Fibroblast of lung (primary cell): Measurements from ENCODE around the gene CD247. TPM values are rescaled to one million over a fixed set of nuclear protein-coding genes. Genes with fewer than 3 reads are reported as not detected.

Source experiments
- DNase-seq, 2 donors: peaks; one replicate each; pipeline versions ENCODE4 v3.0.0 to v3.0.0-alpha.2; 2010; ENCODE audit warnings: low read depth in 2 of 2
- H2AFZ ChIP-seq: 2 replicates; pipeline ENCODE4 v1.5.1; 2012; ENCODE audit warnings: low read length, control low read depth, inconsistent platforms
- H3K27ac ChIP-seq: 2 replicates; pipeline ENCODE4 v1.5.1; 2011; ENCODE audit warnings: low read length, control low read depth; ENCODE audit not compliant: insufficient read depth
- H3K27me3 ChIP-seq: 2 replicates; pipeline ENCODE4 v1.5.1; 2011; ENCODE audit warnings: mild to moderate bottlenecking, low read length; ENCODE audit not compliant: control insufficient read depth, insufficient read depth
- H3K36me3 ChIP-seq: 2 replicates; pipeline ENCODE4 v1.5.1; 2011; ENCODE audit warnings: low read length; ENCODE audit not compliant: control insufficient read depth, insufficient read depth
- H3K4me1 ChIP-seq: 2 replicates; pipeline ENCODE4 v1.5.1; 2011; ENCODE audit warnings: low read length; ENCODE audit not compliant: control insufficient read depth, insufficient read depth; ENCODE audit errors: extremely low read depth
- H3K4me2 ChIP-seq: 2 replicates; pipeline ENCODE4 v1.5.1; 2011; ENCODE audit warnings: low read length, control low read depth; ENCODE audit not compliant: insufficient read depth; ENCODE audit errors: extremely low read depth
- H3K4me3 ChIP-seq, 4 experiments: fragments of 200-600 bp in 1 of 4; sonication (generic) in 1 of 4; replicated peaks in 1 of 4; 2 replicates each; pipeline ENCODE4 v1.5.1; 2011 to 2016; ENCODE audit warnings: low read length in 4 of 4, low read depth in 3 of 4, mild to moderate bottlenecking in 3 of 4, control low read depth in 2 of 4, inconsistent platforms in 1 of 4, mixed read lengths in 1 of 4; ENCODE audit not compliant: insufficient read depth in 1 of 4; ENCODE audit errors: control extremely low read depth in 1 of 4
- H3K79me2 ChIP-seq: 2 replicates; pipeline ENCODE4 v1.5.1; 2012; ENCODE audit warnings: mild to moderate bottlenecking, low read length, inconsistent platforms; ENCODE audit not compliant: control insufficient read depth, insufficient read depth
- H3K9ac ChIP-seq: 2 replicates; pipeline ENCODE4 v1.5.1; 2011; ENCODE audit warnings: mild to moderate bottlenecking, low read length, control low read depth; ENCODE audit not compliant: insufficient read depth
- H3K9me3 ChIP-seq: 2 replicates; pipeline ENCODE4 v1.5.1; 2012; ENCODE audit warnings: low read depth, low read length; ENCODE audit not compliant: control insufficient read depth, insufficient read depth
- H4K20me1 ChIP-seq: 2 replicates; pipeline ENCODE4 v1.5.1; 2011; ENCODE audit warnings: low read length; ENCODE audit not compliant: control insufficient read depth, insufficient read depth; ENCODE audit errors: extremely low read depth
- EZH2 ChIP-seq: IDR thresholded peaks from 2 replicates; pipeline ENCODE4 v1.5.1; 2012; ENCODE audit warnings: low read length, control low read depth, mild to moderate bottlenecking; ENCODE audit errors: missing control alignments
- polyA minus RNA-seq: library from RNA; depleted of rRNA, polyadenylated mRNA; stranded (reverse); fragments of >200 nt; gene quantifications from 2 replicates; pipeline ENCODE4 v1.2.3, GENCODE V29; 2011; ENCODE audit warnings: low replicate concordance
- polyA plus RNA-seq, 2 donors: library from polyadenylated mRNA; depleted of rRNA in 1 of 2; stranded (reverse) in 1 of 2; unstranded in 1 of 2; fragments of >200 nt; gene quantifications; 2 replicates each; pipeline ENCODE4 v1.2.1, GENCODE V29; 2011 to 2012; ENCODE audit warnings: missing spikeins in 1 of 2
- total RNA-seq: library from RNA; depleted of rRNA; stranded (reverse); fragments of >200 nt; gene quantifications from 2 replicates; pipeline ENCODE4 v1.2.1, GENCODE V29; 2014
- TF ChIP-seq, protein P1 (sequence below), 2 donors: IDR thresholded peaks in 1 of 2; conservative IDR thresholded peaks in 1 of 2; 1 replicate in 1 of 2; 2 replicates in 1 of 2; pipeline ENCODE4 v1.5.1; 2011 to 2012; ENCODE audit warnings: low read length in 2 of 2, control low read depth in 1 of 2, inconsistent platforms in 1 of 2, low read depth in 1 of 2, mild to moderate bottlenecking in 1 of 2

CD247 gene
- total RNA-seq (not detected in 2 replicates), polyA plus RNA-seq (not detected in 2 replicates), polyA minus RNA-seq (not detected in 2 replicates)
- polyA plus RNA-seq (2012), result not detected in 2 replicates

DNA sequence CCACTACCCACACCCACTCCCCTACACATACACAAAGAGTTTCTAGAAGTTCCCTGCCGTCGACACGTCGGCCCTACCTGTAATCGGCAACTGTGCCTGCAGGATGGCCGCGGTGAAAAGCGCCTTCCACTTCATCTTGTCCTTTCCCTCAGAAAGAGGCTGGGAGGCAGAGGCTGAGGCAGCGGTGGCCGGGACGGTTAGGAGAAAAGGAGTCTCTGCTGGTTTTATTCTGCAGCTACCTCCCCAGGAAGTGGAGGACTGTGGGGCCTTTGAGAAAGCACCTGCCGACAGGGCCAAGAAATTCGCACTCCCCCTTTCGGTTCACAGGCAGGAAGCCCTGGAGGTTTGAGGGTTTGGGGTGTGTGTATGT, at the start of gene CD247:
Gene CD247, minus strand, starts transcription at position 199 of the 370 bp plus-strand sequence. Its CDS starts 64 bp downstream, at position 135.
- Histone ChIP-seq H3K27ac (no peak within 1 kb of the TSS), H3K4me1 (no peaks in the 10 kb centered on the region), H2AFZ (no peak within 1 kb of the TSS), H3K9ac (no peak within 1 kb of the TSS), H3K79me2 (no peaks in the 10 kb centered on the region), H3K9me3 (no peaks in the 10 kb centered on the region), H3K36me3 (no peaks in the 10 kb centered on the region), H3K4me2 (no peak within 1 kb of the TSS), H3K27me3 (no peaks in the 10 kb centered on the region), H3K4me3 (no peak within 1 kb of the TSS), H4K20me1 (no peaks in the 10 kb centered on the region)
- TF ChIP-seq, protein P1, sequence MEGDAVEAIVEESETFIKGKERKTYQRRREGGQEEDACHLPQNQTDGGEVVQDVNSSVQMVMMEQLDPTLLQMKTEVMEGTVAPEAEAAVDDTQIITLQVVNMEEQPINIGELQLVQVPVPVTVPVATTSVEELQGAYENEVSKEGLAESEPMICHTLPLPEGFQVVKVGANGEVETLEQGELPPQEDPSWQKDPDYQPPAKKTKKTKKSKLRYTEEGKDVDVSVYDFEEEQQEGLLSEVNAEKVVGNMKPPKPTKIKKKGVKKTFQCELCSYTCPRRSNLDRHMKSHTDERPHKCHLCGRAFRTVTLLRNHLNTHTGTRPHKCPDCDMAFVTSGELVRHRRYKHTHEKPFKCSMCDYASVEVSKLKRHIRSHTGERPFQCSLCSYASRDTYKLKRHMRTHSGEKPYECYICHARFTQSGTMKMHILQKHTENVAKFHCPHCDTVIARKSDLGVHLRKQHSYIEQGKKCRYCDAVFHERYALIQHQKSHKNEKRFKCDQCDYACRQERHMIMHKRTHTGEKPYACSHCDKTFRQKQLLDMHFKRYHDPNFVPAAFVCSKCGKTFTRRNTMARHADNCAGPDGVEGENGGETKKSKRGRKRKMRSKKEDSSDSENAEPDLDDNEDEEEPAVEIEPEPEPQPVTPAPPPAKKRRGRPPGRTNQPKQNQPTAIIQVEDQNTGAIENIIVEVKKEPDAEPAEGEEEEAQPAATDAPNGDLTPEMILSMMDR (conservative IDR thresholded peaks at IDR 0.05 in 1 of 2, IDR thresholded peaks at IDR 0.05 in 1 of 2; ENCODE audit: low read depth in 1 of 2, low read length in 2 of 2), result no peak
- TF ChIP-seq EZH2, result no peak
- no peak for DNase-seq

DNA sequence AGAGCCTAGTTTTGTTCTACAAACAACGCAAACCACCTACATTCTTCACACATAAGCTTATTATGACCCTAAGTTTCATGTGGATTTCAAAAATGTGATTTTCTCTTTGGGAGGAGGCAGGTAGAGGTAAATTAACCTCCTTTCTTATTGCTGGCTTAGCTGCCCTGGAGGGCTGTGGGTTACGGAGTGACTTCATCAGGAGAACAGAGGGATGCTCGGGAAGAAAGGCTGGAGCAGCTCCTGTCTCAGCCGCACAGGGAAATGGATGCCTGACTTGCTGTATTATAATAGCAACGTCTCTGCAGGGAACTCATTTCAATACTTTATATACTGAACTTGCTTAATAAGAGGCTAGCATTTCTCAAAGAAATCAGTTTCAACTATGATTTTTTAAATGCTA, 49.3 kb upstream of the CD247 start:
- no peak overlapping the region for H3K27ac ChIP-seq
- H4K20me1 ChIP-seq, result no peaks in the 10 kb centered on the region
- no peaks in the 10 kb centered on the region for H3K27me3 ChIP-seq
- no peaks in the 10 kb centered on the region for H3K4me1 ChIP-seq
- H3K4me3 ChIP-seq, result no peak overlapping the region
- H3K36me3 ChIP-seq, result no peaks in the 10 kb centered on the region
- no peaks in the 10 kb centered on the region for H3K79me2 ChIP-seq
- no peak overlapping the region for H3K4me2 ChIP-seq
- no peak for DNase-seq
- H3K9ac ChIP-seq, result no peak overlapping the region
- no peak overlapping the region for H2AFZ ChIP-seq
- no peaks in the 10 kb centered on the region for H3K9me3 ChIP-seq
- TF ChIP-seq EZH2, result no peak
- TF ChIP-seq, protein P1 (conservative IDR thresholded peaks at IDR 0.05 in 1 of 2, IDR thresholded peaks at IDR 0.05 in 1 of 2; ENCODE audit: low read depth in 1 of 2, low read length in 2 of 2), result no peak

DNA sequence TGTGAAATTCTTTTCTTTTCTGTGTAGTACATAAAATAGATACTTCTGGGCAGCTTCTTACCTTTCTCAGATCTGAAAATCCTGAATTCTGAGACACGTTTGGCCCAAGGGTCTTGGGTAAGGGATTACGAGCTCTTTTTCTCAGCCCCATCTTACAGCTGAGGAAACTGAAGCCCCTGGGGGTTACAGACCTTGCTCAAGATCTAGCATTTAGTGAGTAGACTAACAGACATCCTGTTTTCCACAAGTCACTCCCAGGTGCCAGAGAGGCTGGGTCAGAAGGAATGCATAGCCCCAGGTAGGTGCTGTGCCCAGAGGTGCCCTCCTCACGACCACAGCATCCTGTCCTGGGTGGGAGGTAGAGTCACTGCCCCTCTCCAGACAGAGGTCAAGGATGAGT, 48.4 kb upstream of the CD247 start:
- no peaks in the 10 kb centered on the region for H3K9me3 ChIP-seq
- no peaks in the 10 kb centered on the region for H3K36me3 ChIP-seq
- H3K9ac ChIP-seq, result no peak overlapping the region
- no peaks in the 10 kb centered on the region for H3K79me2 ChIP-seq
- no peaks in the 10 kb centered on the region for H3K4me1 ChIP-seq
- TF ChIP-seq, protein P1 (conservative IDR thresholded peaks at IDR 0.05 in 1 of 2, IDR thresholded peaks at IDR 0.05 in 1 of 2; ENCODE audit: low read depth in 1 of 2, low read length in 2 of 2), result no peak
- TF ChIP-seq EZH2, result no peak
- DNase-seq, result no peak
- H3K27ac ChIP-seq, result no peak overlapping the region
- no peak overlapping the region for H2AFZ ChIP-seq
- H3K4me3 ChIP-seq, result no peak overlapping the region
- H3K4me2 ChIP-seq, result no peak overlapping the region
- no peaks in the 10 kb centered on the region for H3K27me3 ChIP-seq
- H4K20me1 ChIP-seq, result no peaks in the 10 kb centered on the region
